Peyer's patch (tissue), 4 donors: ENCODE measurements around the gene SLC4A2. TPM values are rescaled to one million over a fixed set of nuclear protein-coding genes. Genes with fewer than 3 reads are reported as not detected.
"Not testable (repeated sequence)": the region's sequence is repeated elsewhere in the genome, so short reads cannot be mapped to it uniquely, and the experiment has no call there.

Experiments used
- DNase-seq, 3 donors: peaks; one replicate each; pipeline ENCODE4 v3.0.0-alpha.2; 2017 to 2019
- H3K27ac ChIP-seq, 4 donors: fragments of 200-600 bp; sonication (generic); one replicate each; pipeline ENCODE4 v1.5.1; 2016 to 2019
- H3K27me3 ChIP-seq, 2 donors: fragments of 200-600 bp; sonication (generic); one replicate each; pipeline ENCODE4 v1.5.1; 2019
- H3K36me3 ChIP-seq, 3 donors: fragments of 200-600 bp; sonication (generic); one replicate each; pipeline ENCODE4 v1.5.1; 2016 to 2019
- H3K4me1 ChIP-seq, 4 donors: fragments of 200-600 bp; sonication (generic); one replicate each; pipeline ENCODE4 v1.5.1; 2016 to 2019
- H3K4me3 ChIP-seq, 4 donors: fragments of 200-600 bp; sonication (generic); 1 replicate in 3 of 4; 2 replicates in 1 of 4; pipeline ENCODE4 v1.5.1; 2016 to 2019; ENCODE audit warnings: mild to moderate bottlenecking in 1 of 4
- H3K9me3 ChIP-seq, 4 donors: fragments of 200-600 bp; sonication (generic); one replicate each; pipeline ENCODE4 v1.5.1; 2016 to 2019; ENCODE audit warnings: mild to moderate bottlenecking in 1 of 4
- CTCF ChIP-seq, 6 experiments: fragments of 450-650 bp in 4 of 6; fragments of 200-600 bp in 2 of 6; sonication (generic) in 1 of 6; IDR thresholded peaks; one replicate each; pipeline ENCODE4 v1.5.1; 2017 to 2019; ENCODE audit warnings: antibody characterized with exemption in 6 of 6, mild to moderate bottlenecking in 3 of 6, moderate library complexity in 1 of 6
- POLR2A ChIP-seq, 2 donors: fragments of 450-650 bp; IDR thresholded peaks; one replicate each; pipeline ENCODE4 v1.5.1; 2017; ENCODE audit warnings: antibody characterized with exemption in 2 of 2, mild to moderate bottlenecking in 2 of 2, moderate library complexity in 2 of 2
- total RNA-seq, 4 donors: library from RNA; depleted of rRNA; stranded (reverse); fragments of >200 nt; gene quantifications; one replicate each; pipeline ENCODE4 v1.1.0, GENCODE V29; 2016

SLC4A2 gene, protein sequence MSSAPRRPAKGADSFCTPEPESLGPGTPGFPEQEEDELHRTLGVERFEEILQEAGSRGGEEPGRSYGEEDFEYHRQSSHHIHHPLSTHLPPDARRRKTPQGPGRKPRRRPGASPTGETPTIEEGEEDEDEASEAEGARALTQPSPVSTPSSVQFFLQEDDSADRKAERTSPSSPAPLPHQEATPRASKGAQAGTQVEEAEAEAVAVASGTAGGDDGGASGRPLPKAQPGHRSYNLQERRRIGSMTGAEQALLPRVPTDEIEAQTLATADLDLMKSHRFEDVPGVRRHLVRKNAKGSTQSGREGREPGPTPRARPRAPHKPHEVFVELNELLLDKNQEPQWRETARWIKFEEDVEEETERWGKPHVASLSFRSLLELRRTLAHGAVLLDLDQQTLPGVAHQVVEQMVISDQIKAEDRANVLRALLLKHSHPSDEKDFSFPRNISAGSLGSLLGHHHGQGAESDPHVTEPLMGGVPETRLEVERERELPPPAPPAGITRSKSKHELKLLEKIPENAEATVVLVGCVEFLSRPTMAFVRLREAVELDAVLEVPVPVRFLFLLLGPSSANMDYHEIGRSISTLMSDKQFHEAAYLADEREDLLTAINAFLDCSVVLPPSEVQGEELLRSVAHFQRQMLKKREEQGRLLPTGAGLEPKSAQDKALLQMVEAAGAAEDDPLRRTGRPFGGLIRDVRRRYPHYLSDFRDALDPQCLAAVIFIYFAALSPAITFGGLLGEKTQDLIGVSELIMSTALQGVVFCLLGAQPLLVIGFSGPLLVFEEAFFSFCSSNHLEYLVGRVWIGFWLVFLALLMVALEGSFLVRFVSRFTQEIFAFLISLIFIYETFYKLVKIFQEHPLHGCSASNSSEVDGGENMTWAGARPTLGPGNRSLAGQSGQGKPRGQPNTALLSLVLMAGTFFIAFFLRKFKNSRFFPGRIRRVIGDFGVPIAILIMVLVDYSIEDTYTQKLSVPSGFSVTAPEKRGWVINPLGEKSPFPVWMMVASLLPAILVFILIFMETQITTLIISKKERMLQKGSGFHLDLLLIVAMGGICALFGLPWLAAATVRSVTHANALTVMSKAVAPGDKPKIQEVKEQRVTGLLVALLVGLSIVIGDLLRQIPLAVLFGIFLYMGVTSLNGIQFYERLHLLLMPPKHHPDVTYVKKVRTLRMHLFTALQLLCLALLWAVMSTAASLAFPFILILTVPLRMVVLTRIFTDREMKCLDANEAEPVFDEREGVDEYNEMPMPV
- total RNA-seq = 100 to 1,000 TPM; 101 to 143 (median 121) TPM

GRCh38 chr7:151059367-151060112 is at the start of gene SLC4A2:
TSS of gene SLC4A2 (plus strand) at chr7:151059589. CDS start at chr7:151061988, 2,399 bp downstream.
- H3K36me3 ChIP-seq = peaks cover 0 to 6% (median 0%) of the 10 kb centered on the region in 3 donors
- DNase-seq = peak; percentile 73 to 88 (median 88)
- H3K27ac ChIP-seq = peak within 1 kb of the TSS; percentile 91 to 96 (median 93)
- H3K4me3 ChIP-seq = peak within 1 kb of the TSS; percentile 61 to 87 (median 79)
- H3K4me1 ChIP-seq = peaks cover 4 to 44% (median 18%) of the 10 kb centered on the region in 4 donors
- peak in 5 of 6 experiments; percentile 24 to 62 (median 34) for TF ChIP-seq CTCF (IDR thresholded peaks at IDR 0.05)
- TF ChIP-seq POLR2A (IDR thresholded peaks at IDR 0.05) = peak; percentile 21 to 23
- H3K27me3 ChIP-seq = no peaks in the 10 kb centered on the region
- H3K9me3 ChIP-seq = no peaks in the 10 kb centered on the region

DNA sequence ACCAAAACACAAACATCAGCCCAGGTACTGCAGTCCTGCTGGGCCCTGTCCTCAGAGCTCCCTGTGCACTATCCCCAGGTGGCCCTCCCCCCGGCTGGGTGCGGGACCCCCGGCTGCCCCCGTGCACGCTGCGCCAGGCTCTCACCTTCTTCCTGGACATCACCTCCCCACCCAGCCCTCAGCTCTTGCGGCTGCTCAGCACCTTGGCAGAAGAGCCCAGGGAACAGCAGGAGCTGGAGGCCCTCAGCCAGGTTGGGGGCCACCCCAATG is 49.4 kb upstream of the SLC4A2 start:
- Histone ChIP-seq H3K9me3 (no peaks in the 10 kb centered on the region), H3K27me3 (no peaks in the 10 kb centered on the region), H3K27ac (no peak overlapping the region), H3K36me3 (no peaks in the 10 kb centered on the region), H3K4me1 (peaks cover 0 to 30% (median 3%) of the 10 kb centered on the region in 4 donors), H3K4me3 (no peak overlapping the region)
- peak in 1 of 3 donors; percentile 47 for DNase-seq
- TF ChIP-seq CTCF (IDR thresholded peaks at IDR 0.05) (no peak), POLR2A (IDR thresholded peaks at IDR 0.05) (no peak)

GRCh38 chr7:151010307-151011096 is 48.9 kb upstream of the SLC4A2 start:
- Histone ChIP-seq H3K4me3 (no peak overlapping the region), H3K4me1 (peaks cover 0 to 30% (median 3%) of the 10 kb centered on the region in 4 donors), H3K36me3 (no peaks in the 10 kb centered on the region), H3K9me3 (no peaks in the 10 kb centered on the region), H3K27me3 (no peaks in the 10 kb centered on the region), H3K27ac (no peak overlapping the region)
- DNase-seq = peak in 2 of 3 donors; percentile 48 to 57
- TF ChIP-seq CTCF (IDR thresholded peaks at IDR 0.05) = no peak

GRCh38 chr7:151011097-151011409 is 48.3 kb upstream of the SLC4A2 start:
- H3K4me1 ChIP-seq = peaks cover 0 to 30% (median 3%) of the 10 kb centered on the region in 4 donors
- no peak for TF ChIP-seq POLR2A (IDR thresholded peaks at IDR 0.05)
- TF ChIP-seq CTCF (IDR thresholded peaks at IDR 0.05) = no peak
- no peak overlapping the region for H3K27ac ChIP-seq
- H3K4me3 ChIP-seq = no peak overlapping the region
- peak in 1 of 3 donors; percentile 39 for DNase-seq
- no peaks in the 10 kb centered on the region for H3K36me3 ChIP-seq
- no peaks in the 10 kb centered on the region for H3K27me3 ChIP-seq
- no peaks in the 10 kb centered on the region for H3K9me3 ChIP-seq

- H3K36me3 ChIP-seq, DNase-seq, H3K27me3 ChIP-seq, H3K9me3 ChIP-seq, H3K4me3 ChIP-seq: not testable (repeated sequence)
- Histone ChIP-seq H3K27ac (peak overlapping the region in 2 of 4 donors; percentile 59 to 79), H3K4me1 (peaks cover 0 to 30% (median 3%) of the 10 kb centered on the region in 4 donors)
Measured at GRCh38 chr7:151011616-151012015, 47.8 kb upstream of the SLC4A2 start.
